K562 (cell line): ENCODE data around the gene BIN1. TPM values are rescaled to one million over a fixed set of nuclear protein-coding genes. Genes with fewer than 3 reads are reported as not detected.

Experiments used
- ATAC-seq: fragments of 200-7000 bp; cut with Tn5 transposase; 3 replicates; pipeline ENCODE4 v1.9.1; 2020; ENCODE audit warnings: moderate library complexity
- BruUV-seq: library from RNA; stranded (reverse); fragments of 400-500 nt; replicated peaks from 2 replicates; lab custom pipeline; 2021; lab: Mats Ljungman, UMichigan
- CTCF ChIA-PET: fragments of 300-600 bp; formaldehyde crosslinking; extraction: SDS; loops from one replicate; lab custom pipeline; 2021; ENCODE audit warnings: low intra/inter-chr PET ratio; lab: Yijun Ruan, JAX
- POLR2A ChIA-PET: fragments of 300-600, 350-650 bp; sonication (Branson Sonifier 250); formaldehyde crosslinking; extraction: SDS; loops from one replicate; lab custom pipeline; 2021; ENCODE audit warnings: antibody characterized with exemption, inconsistent platforms; lab: Yijun Ruan, JAX
- DNase-seq, 4 experiments: peaks; one replicate each; pipeline versions ENCODE4 v3.0.0 to v3.0.0-alpha.2; 2011 to 2018; ENCODE audit warnings: low spot score in 3 of 4, mixed read lengths in 3 of 4; ENCODE audit errors: extremely low read depth in 1 of 4
- FAIRE-seq: peaks from 2 replicates; lab custom pipeline; 2011; peaks lifted over from hg19 to GRCh38; lab: Jason Lieb, UNC
- H2AFZ ChIP-seq: 2 replicates; pipeline ENCODE4 v1.6.0; 2011; ENCODE audit warnings: low read depth, low read length, control low read depth, inconsistent platforms
- H3K27ac ChIP-seq: fragments of 200-600 bp; 3 replicates; pipeline ENCODE4 v1.8.0; 2011; ENCODE audit warnings: low read depth, mild to moderate bottlenecking, control low read depth, inconsistent platforms, low read length, moderate library complexity, mixed read lengths; ENCODE audit errors: extremely low read depth
- H3K27me3 ChIP-seq, 2 experiments: fragments of 300-600 bp in 1 of 2; 2 replicates in 1 of 2; 3 replicates in 1 of 2; pipeline versions ENCODE4 v1.6.0 to v1.8.0; 2011; ENCODE audit warnings: inconsistent platforms in 2 of 2, low read length in 2 of 2, mild to moderate bottlenecking in 1 of 2, mixed read lengths in 1 of 2, moderate library complexity in 1 of 2; ENCODE audit not compliant: control insufficient read depth in 2 of 2, insufficient read depth in 2 of 2
- H3K36me3 ChIP-seq: fragments of 300-600 bp; 3 replicates; pipeline ENCODE4 v1.8.0; 2011; ENCODE audit warnings: mild to moderate bottlenecking, low read length, inconsistent platforms; ENCODE audit not compliant: control insufficient read depth, insufficient read depth
- H3K4me1 ChIP-seq, 2 experiments: fragments of 200-600 bp in 1 of 2; replicated peaks in 1 of 2; 2 replicates in 1 of 2; 3 replicates in 1 of 2; pipeline versions ENCODE4 v1.5.1 to v1.8.0; 2011; ENCODE audit warnings: inconsistent platforms in 2 of 2, low read length in 2 of 2, mild to moderate bottlenecking in 1 of 2, mixed read lengths in 1 of 2, moderate library complexity in 1 of 2; ENCODE audit not compliant: control insufficient read depth in 2 of 2, insufficient read depth in 2 of 2
- H3K4me2 ChIP-seq: 2 replicates; pipeline ENCODE4 v1.6.1; 2011; ENCODE audit warnings: low read length, control low read depth, inconsistent platforms, mixed read lengths; ENCODE audit not compliant: insufficient read depth
- H3K4me3 ChIP-seq: fragments of 200-600 bp; sonication (generic), shearing (Covaris generic); 2 replicates; pipeline ENCODE4 v1.5.1; 2016; ENCODE audit warnings: control low read depth, inconsistent platforms
- H3K79me2 ChIP-seq: fragments of 200-600 bp; 3 replicates; pipeline ENCODE4 v1.8.0; 2011; ENCODE audit warnings: low read length, inconsistent platforms; ENCODE audit not compliant: control insufficient read depth, insufficient read depth
- H3K9ac ChIP-seq, 2 experiments: 2 replicates each; pipeline versions ENCODE4 v1.6.0 to v1.6.1; 2011; ENCODE audit warnings: low read depth in 2 of 2, low read length in 2 of 2, control low read depth in 1 of 2, inconsistent platforms in 1 of 2, mild to moderate bottlenecking in 1 of 2, mixed read lengths in 1 of 2; ENCODE audit not compliant: insufficient read depth in 1 of 2
- H3K9me1 ChIP-seq: one replicate; pipeline ENCODE4 v1.6.0; 2011; ENCODE audit warnings: inconsistent platforms, mild to moderate bottlenecking, low read length, moderate library complexity; ENCODE audit not compliant: control insufficient read depth, insufficient read depth
- H3K9me3 ChIP-seq: replicated peaks from 2 replicates; pipeline ENCODE4 v1.5.1; 2011; ENCODE audit warnings: low read depth, low read length, inconsistent platforms; ENCODE audit not compliant: control insufficient read depth, insufficient read depth
- H4K20me1 ChIP-seq: replicated peaks from 2 replicates; pipeline ENCODE4 v1.6.1; 2011; ENCODE audit warnings: low read length, inconsistent platforms, mixed read lengths; ENCODE audit not compliant: control insufficient read depth, insufficient read depth
- PKNOX1 ChIP-seq: fragments of 450-650 bp; IDR thresholded peaks from 2 replicates; pipeline ENCODE4 v1.6.1; 2016
- ZNF41 ChIP-seq: fragments of 250-450 bp; sonication (Bioruptor Pico); conservative IDR thresholded peaks from 2 replicates; pipeline ENCODE4 v1.4.0; 2020; ENCODE audit warnings: mild to moderate bottlenecking
- WGBS: fragments of 100-300 bp; shearing (Covaris generic); methylation state at CpG from one replicate; pipeline ENCODE4 v1.1.6; 2016; ENCODE audit warnings: low coverage, mixed read lengths; ENCODE audit not compliant: insufficient coverage; ENCODE audit errors: missing lambda C conversion rate; 5-methylcytosine and 5-hydroxymethylcytosine counted together
- in situ Hi-C: fragments of 300-500 bp; cut with MboI; formaldehyde crosslinking; loops from 4 replicates; pipeline ENCODE4 v1.15.0; 2018; ENCODE audit warnings: inconsistent platforms, mixed read lengths
- intact Hi-C: fragments of 100-400 bp; cut with micrococcal nuclease; formaldehyde crosslinking; loops from 2 replicates; pipeline ENCODE4 v1.14.2; 2022
- polyA plus RNA-seq, 8 experiments: library from polyadenylated mRNA; depleted of rRNA in 4 of 8; stranded (reverse) in 5 of 8; unstranded in 3 of 8; fragments of >200 nt; fragmentation: Nextera tagmentation in 2 of 8; fragmentation: Illumina TruSeq in 1 of 8; extraction: Ambion mirVana in 2 of 8; extraction: Trizol in 1 of 8; gene quantifications; 2 replicates each; pipeline versions ENCODE4 v1.2.1 to v1.2.3, GENCODE V29; 2011 to 2014; ENCODE audit warnings: inconsistent platforms in 1 of 8, missing spikeins in 1 of 8
- total RNA-seq, 7 experiments: library from RNA; depleted of rRNA in 6 of 7; stranded (reverse); fragments of >200 nt in 6 of 7; fragmentation: Illumina TruSeq in 2 of 7; extraction: Trizol in 2 of 7; gene quantifications; 2 replicates each; pipeline versions ENCODE4 v1.2.1 to v1.2.3, GENCODE V29; 2011 to 2021; ENCODE audit warnings: low replicate concordance in 1 of 7

Gene BIN1
- total and polyA plus RNA-seq, 9 of the 15 experiments (the other 6 are each of a cell fraction or from before 2014, with no cell fraction given), result 0.04 to 2.8 (median 0.79) TPM; not detected in 1

GRCh38 chr2:127134833-127135830, 28.2 kb upstream of the BIN1 start:
- no peaks in the 10 kb centered on the region for H4K20me1 ChIP-seq
- H3K9me3 ChIP-seq, result no peaks in the 10 kb centered on the region
- H3K9me1 ChIP-seq, result no peaks in the 10 kb centered on the region
- CTCF ChIA-PET, result no interaction called here
- H3K4me2 ChIP-seq, result no peak overlapping the region
- FAIRE-seq (no peak), DNase-seq (peak in 1 of 4 experiments; percentile 9)
- POLR2A ChIA-PET, result no interaction called here
- no peak overlapping the region for H3K9ac ChIP-seq
- no peak overlapping the region for H3K27ac ChIP-seq
- H2AFZ ChIP-seq, result no peak overlapping the region
- no TSS peak for BruUV-seq
- intact Hi-C loops, result no loop called here
- no peaks in the 10 kb centered on the region for H3K79me2 ChIP-seq
- H3K27me3 ChIP-seq, result peaks cover 7 to 35% of the 10 kb centered on the region in 2 experiments; a peak in 4 of 5 replicates
- in situ Hi-C loops, result no loop called here
- 1% methylated on average over 14 of the region's 15 CpGs for WGBS
- TF ChIP-seq PKNOX1, result peak; percentile 23; the same call in 1 of the 2 replicates
- TF ChIP-seq ZNF41, result no peak
- TF ChIP-seq, all 486 proteins: peak for 1
- Histone ChIP-seq H3K4me3 (no peak overlapping the region), H3K36me3 (no peaks in the 10 kb centered on the region), H3K4me1 (peaks cover 0 to 7% of the 10 kb centered on the region in 2 experiments; a peak in 2 of 5 replicates)
- ATAC-seq, result peak; percentile 71
